Epithelial cell of esophagus (primary cell): ENCODE measurements around the gene ATF4.

ENCODE experiments used
- DNase-seq: peaks from one replicate; pipeline ENCODE4 v3.0.0; 2010; ENCODE audit warnings: low read depth
- H3K4me3 ChIP-seq: 2 replicates; pipeline ENCODE4 v1.5.1; 2011; ENCODE audit warnings: mild to moderate bottlenecking, low read length, control low read depth
- TF ChIP-seq, protein P1 (sequence below): IDR thresholded peaks from 2 replicates; pipeline ENCODE4 v1.5.1; 2011; ENCODE audit warnings: low read depth, mild to moderate bottlenecking, low read length, control low read depth, inconsistent platforms; ENCODE audit not compliant: insufficient read depth; ENCODE audit errors: missing control alignments

Gene ATF4

GRCh38 chr22:39481054-39481453 lies 39.3 kb upstream of the ATF4 start:
- TF ChIP-seq, protein P1, sequence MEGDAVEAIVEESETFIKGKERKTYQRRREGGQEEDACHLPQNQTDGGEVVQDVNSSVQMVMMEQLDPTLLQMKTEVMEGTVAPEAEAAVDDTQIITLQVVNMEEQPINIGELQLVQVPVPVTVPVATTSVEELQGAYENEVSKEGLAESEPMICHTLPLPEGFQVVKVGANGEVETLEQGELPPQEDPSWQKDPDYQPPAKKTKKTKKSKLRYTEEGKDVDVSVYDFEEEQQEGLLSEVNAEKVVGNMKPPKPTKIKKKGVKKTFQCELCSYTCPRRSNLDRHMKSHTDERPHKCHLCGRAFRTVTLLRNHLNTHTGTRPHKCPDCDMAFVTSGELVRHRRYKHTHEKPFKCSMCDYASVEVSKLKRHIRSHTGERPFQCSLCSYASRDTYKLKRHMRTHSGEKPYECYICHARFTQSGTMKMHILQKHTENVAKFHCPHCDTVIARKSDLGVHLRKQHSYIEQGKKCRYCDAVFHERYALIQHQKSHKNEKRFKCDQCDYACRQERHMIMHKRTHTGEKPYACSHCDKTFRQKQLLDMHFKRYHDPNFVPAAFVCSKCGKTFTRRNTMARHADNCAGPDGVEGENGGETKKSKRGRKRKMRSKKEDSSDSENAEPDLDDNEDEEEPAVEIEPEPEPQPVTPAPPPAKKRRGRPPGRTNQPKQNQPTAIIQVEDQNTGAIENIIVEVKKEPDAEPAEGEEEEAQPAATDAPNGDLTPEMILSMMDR: no peak
- no peak for DNase-seq

DNA sequence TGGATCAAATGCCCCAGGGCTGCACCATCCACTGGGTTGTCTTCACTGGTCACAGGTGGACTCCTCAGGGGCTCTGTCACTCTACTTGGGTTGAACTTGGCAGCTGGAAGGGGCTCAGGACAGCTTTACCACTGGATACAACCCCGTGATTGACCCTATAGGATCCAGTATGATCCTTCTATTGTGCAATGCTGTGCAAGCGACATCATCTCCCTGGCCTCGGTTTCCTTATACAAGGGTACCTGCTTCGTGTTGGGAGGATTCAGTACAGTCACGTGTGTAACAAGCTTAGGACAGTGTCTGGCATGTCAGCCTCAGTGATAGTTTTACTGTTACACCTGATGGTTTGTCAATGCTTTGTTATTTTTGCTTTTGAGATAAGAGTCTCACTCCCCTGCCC lies 38.8 kb upstream of the ATF4 start:
- TF ChIP-seq, protein P1: no peak
- DNase-seq: no peak
- H3K4me3 ChIP-seq: no peak overlapping the region

More at GRCh38 chr22:39481054-39481453, 39.3 kb upstream of the ATF4 start:
- H3K4me3 ChIP-seq: no peak overlapping the region

DNA sequence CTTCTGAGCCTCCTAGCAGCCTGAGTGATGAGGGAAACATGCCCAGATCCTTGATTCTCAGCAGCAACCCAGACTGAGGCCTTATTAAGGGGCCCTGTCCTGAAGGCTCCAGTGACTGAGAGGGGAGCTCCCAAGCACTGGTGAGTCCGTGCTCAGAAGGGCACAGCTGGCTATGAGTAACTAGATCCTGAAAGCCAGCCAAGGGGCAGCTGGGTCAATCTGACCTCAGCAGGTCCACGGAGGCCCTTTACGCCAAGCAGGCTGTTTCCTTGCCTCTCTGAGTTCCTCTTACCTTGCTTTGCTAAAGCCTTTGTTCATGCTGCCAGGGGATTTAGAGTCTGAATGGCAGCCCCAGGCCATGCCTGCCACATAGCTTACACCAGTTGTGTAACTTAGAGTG lies 37.6 kb upstream of the ATF4 start:
- H3K4me3 ChIP-seq: no peak overlapping the region
- TF ChIP-seq, protein P1: no peak
- DNase-seq: no peak

- no peak overlapping the region for H3K4me3 ChIP-seq
- TF ChIP-seq, protein P1: no peak
- no peak for DNase-seq
These were observed 33.2 kb upstream of the ATF4 start for GRCh38 chr22:39486951-39487825.

DNA sequence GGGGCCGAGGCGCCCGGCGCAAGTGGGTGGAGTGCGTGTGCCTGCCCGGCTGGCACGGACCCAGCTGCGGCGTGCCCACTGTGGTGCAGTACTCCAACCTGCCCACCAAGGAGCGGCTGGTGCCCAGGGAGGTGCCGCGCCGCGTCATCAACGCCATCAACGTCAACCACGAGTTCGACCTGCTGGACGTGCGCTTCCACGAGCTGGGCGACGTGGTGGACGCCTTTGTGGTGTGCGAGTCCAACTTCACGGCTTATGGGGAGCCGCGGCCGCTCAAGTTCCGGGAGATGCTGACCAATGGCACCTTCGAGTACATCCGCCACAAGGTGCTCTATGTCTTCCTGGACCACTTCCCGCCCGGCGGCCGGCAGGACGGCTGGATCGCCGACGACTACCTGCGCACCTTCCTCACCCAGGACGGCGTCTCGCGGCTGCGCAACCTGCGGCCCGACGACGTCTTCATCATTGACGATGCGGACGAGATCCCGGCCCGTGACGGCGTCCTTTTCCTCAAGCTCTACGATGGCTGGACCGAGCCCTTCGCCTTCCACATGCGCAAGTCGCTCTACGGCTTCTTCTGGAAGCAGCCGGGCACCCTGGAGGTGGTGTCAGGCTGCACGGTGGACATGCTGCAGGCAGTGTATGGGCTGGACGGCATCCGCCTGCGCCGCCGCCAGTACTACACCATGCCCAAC lies 32.4 kb upstream of the ATF4 start:
- H3K4me3 ChIP-seq: no peak overlapping the region
- TF ChIP-seq, protein P1: no peak
- no peak for DNase-seq

- TF ChIP-seq, protein P1: no peak
- no peak overlapping the region for H3K4me3 ChIP-seq
- DNase-seq: no peak
These were observed 31.7 kb upstream of the ATF4 start for GRCh38 chr22:39488563-39489083.
